Measurements from ENCODE around the gene TXNL4A. TPM values are rescaled to one million over a fixed set of nuclear protein-coding genes. Genes with fewer than 3 reads are reported as not detected.

Gene TXNL4A
- polyA plus RNA-seq, 6 donors from 2014 or later = 192 to 253 (median 220) TPM

- Mint-ChIP-seq H3K4me1 (peaks cover 31 to 54% (median 33%) of the 10 kb centered on the region in 3 donors), H3K36me3 (peaks cover 43 to 47% of the 10 kb centered on the region in 2 donors), H3K27ac (peak overlapping the region in 1 of 6 donors; percentile 78), H3K4me3 (peak overlapping the region in 1 of 8 donors; percentile 59), H3K9me3 (peaks cover 0 to 19% (median 6%) of the 10 kb centered on the region in 7 donors), H3K27me3 (no peaks in the 10 kb centered on the region)
- DNase-seq (no peak), ATAC-seq (ENCODE audit: low read depth in 2 of 2) (no peak)
Observed at GRCh38 chr18:79940126-79940813, 48.1 kb downstream of the TXNL4A start.

- DNase-seq (no peak), ATAC-seq (ENCODE audit: low read depth in 2 of 2) (no peak)
- Mint-ChIP-seq H3K4me3 (no peak overlapping the region), H3K27me3 (no peaks in the 10 kb centered on the region), H3K9me3 (peaks cover 3 to 24% (median 7%) of the 10 kb centered on the region in 7 donors), H3K27ac (peak overlapping the region in 1 of 6 donors; percentile 78), H3K36me3 (peaks cover 45 to 58% of the 10 kb centered on the region in 2 donors), H3K4me1 (peaks cover 24 to 42% (median 27%) of the 10 kb centered on the region in 3 donors)
Observed at GRCh38 chr18:79939096-79939495, 49.3 kb downstream of the TXNL4A start.

DNA sequence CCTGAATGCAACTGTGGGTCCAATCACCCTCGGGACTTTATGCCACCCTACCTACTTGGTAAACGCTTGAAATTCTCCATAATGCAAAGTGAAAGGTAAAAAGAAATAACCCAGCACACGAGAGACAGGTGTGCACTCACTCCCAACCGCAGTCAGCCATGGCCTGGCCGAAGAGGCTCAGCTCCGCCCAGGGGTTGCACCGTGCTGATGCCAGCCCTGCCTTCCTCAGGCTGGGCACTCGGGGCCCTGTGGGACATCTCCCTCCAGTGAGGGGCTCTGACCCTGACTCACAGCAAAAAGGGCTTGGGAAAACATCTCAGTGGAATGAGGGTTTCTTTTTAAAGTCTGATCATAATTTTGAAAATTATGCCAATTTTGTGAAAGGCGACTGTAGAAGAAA, 50.2 kb downstream of the TXNL4A start:
- H3K27ac Mint-ChIP-seq = peak overlapping the region in 1 of 6 donors; percentile 41
- DNase-seq (no peak), ATAC-seq (ENCODE audit: low read depth in 2 of 2) (no peak)
- H3K4me1 Mint-ChIP-seq = peaks cover 24 to 40% (median 32%) of the 10 kb centered on the region in 3 donors
- peaks cover 54 to 67% of the 10 kb centered on the region in 2 donors for H3K36me3 Mint-ChIP-seq
- peaks cover 8 to 33% (median 15%) of the 10 kb centered on the region in 7 donors for H3K9me3 Mint-ChIP-seq
- H3K4me3 Mint-ChIP-seq = peak overlapping the region in 1 of 8 donors; percentile 20
- no peaks in the 10 kb centered on the region for H3K27me3 Mint-ChIP-seq

- H3K4me3 Mint-ChIP-seq = no peak overlapping the region
- no peak overlapping the region for H3K27ac Mint-ChIP-seq
- peaks cover 12 to 42% (median 22%) of the 10 kb centered on the region in 7 donors for H3K9me3 Mint-ChIP-seq
- no peaks in the 10 kb centered on the region for H3K27me3 Mint-ChIP-seq
- ATAC-seq (ENCODE audit: low read depth in 2 of 2) (no peak), DNase-seq (no peak)
- peaks cover 60 to 74% of the 10 kb centered on the region in 2 donors for H3K36me3 Mint-ChIP-seq
- H3K4me1 Mint-ChIP-seq = peaks cover 24 to 38% (median 29%) of the 10 kb centered on the region in 3 donors
Observed at GRCh38 chr18:79937103-79937860, 51.1 kb downstream of the TXNL4A start.

DNA sequence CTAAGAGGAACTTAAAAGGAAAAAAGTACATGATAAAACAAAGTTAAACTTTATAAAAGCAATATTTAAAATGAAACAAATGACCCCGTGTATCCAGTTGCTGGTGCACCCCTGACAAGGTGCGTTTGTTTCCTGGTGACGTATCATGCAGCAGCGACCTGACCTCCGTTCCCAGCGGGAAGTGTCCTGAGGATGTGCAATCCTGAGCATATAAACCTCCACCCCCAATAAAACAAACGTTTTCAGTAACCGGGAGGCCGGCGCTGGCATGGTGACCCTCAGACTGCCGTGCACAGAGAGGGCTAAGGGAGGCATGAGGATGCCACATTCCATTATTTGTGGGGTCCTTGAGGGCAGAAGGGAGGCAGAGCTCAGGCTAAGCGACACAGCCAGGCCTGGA, 51.7 kb downstream of the TXNL4A start:
- H3K4me3 Mint-ChIP-seq = peak overlapping the region in 1 of 8 donors; percentile 2
- H3K27me3 Mint-ChIP-seq = no peaks in the 10 kb centered on the region
- peaks cover 60 to 75% of the 10 kb centered on the region in 2 donors for H3K36me3 Mint-ChIP-seq
- H3K4me1 Mint-ChIP-seq = peaks cover 20 to 33% (median 29%) of the 10 kb centered on the region in 3 donors
- ATAC-seq (ENCODE audit: low read depth in 2 of 2) = no peak
- H3K27ac Mint-ChIP-seq = no peak overlapping the region
- peaks cover 15 to 47% (median 25%) of the 10 kb centered on the region in 7 donors for H3K9me3 Mint-ChIP-seq
- no peak for DNase-seq

- Mint-ChIP-seq H3K9me3 (peaks cover 15 to 53% (median 32%) of the 10 kb centered on the region in 7 donors), H3K27me3 (no peaks in the 10 kb centered on the region), H3K4me1 (peaks cover 23 to 33% (median 29%) of the 10 kb centered on the region in 3 donors), H3K27ac (no peak overlapping the region), H3K4me3 (no peak overlapping the region), H3K36me3 (peaks cover 67 to 82% of the 10 kb centered on the region in 2 donors)
- no peak for DNase-seq
- no peak for ATAC-seq (ENCODE audit: low read depth in 2 of 2)
Observed at GRCh38 chr18:79935925-79936324, 52.4 kb downstream of the TXNL4A start.

- Mint-ChIP-seq H3K4me3 (peak overlapping the region in 1 of 8 donors; percentile 21), H3K9me3 (peaks cover 15 to 56% (median 33%) of the 10 kb centered on the region in 7 donors), H3K27ac (peak overlapping the region in 1 of 6 donors; percentile 32)
Observed at GRCh38 chr18:79935499-79935898, 52.9 kb downstream of the TXNL4A start.

DNA sequence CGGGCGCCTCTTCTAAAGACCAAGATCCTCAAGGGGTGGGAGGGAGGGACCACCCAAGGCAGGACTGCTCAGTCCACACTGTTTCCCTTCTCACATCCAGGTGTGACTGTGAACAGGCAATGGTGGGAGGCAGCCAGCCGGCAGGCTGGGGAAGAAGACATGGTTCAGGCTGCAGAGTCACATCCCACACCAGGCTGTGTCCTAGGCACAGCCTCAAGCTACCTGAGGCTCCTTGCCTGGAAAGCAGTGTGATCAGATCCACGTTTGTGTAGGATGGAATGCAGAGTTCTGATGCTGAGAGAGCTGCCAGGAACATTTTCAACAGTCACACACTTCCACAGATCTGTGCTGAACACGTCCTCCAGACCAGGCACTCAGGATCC, 53.3 kb downstream of the TXNL4A start:
- no peaks in the 10 kb centered on the region for H3K27me3 Mint-ChIP-seq
- H3K27ac Mint-ChIP-seq = peak overlapping the region in 2 of 6 donors; percentile 32 to 34
- H3K4me3 Mint-ChIP-seq = no peak overlapping the region
- H3K4me1 Mint-ChIP-seq = peaks cover 22 to 33% (median 29%) of the 10 kb centered on the region in 3 donors
- no peak for DNase-seq
- peaks cover 67 to 82% of the 10 kb centered on the region in 2 donors for H3K36me3 Mint-ChIP-seq
- ATAC-seq (ENCODE audit: low read depth in 2 of 2) = no peak
- peaks cover 15 to 61% (median 36%) of the 10 kb centered on the region in 7 donors for H3K9me3 Mint-ChIP-seq

More at GRCh38 chr18:79935499-79935898, 52.9 kb downstream of the TXNL4A start:
- ATAC-seq (ENCODE audit: low read depth in 2 of 2) (no peak), DNase-seq (no peak)
- Mint-ChIP-seq H3K36me3 (peaks cover 68 to 82% of the 10 kb centered on the region in 2 donors), H3K4me1 (peaks cover 23 to 33% (median 29%) of the 10 kb centered on the region in 3 donors), H3K27me3 (no peaks in the 10 kb centered on the region)

DNA sequence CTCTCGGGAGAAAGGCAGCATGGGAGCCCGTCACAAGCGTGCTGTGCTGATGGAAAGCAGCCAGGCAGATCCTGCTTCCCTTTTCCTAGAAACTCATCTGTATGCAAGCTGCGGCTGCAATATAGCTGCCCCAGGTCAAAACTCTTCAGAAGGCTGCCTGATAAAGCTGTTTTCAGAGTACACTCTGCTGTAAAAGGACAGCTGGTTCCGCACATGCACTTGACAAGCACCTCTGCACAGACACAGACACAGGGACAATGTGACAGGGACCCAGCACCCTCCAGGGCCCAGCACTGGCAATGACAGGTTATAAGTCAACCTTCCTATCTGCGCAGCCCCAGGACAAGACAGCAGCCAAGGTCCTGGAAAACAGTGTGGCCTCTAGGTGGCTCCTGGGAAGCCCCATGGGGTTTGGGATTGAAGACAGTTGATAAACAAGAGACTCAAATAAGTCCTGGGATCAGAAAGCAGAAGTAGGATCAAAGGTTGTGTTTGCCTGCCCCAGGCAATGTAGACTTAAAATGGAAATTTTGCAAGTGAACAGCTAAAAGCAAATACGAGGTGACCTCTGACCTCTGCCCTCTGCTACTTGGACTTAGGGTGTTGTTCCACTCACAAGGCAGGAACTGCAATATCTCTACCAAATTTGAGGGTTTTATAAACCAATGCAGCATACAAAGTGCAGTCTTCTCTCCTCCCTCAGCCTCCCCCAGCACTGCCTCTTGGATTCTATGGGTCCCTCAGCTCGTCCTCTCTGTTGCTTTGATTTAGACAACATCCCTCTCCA, 53.9 kb downstream of the TXNL4A start:
- H3K9me3 Mint-ChIP-seq = peaks cover 19 to 66% (median 41%) of the 10 kb centered on the region in 7 donors

GRCh38 chr18:79933765-79934164, 54.6 kb downstream of the TXNL4A start:
- peak overlapping the region in 1 of 6 donors; percentile 11 for H3K27ac Mint-ChIP-seq

More for the DNA sequence above, 53.9 kb downstream of the TXNL4A start:
- no peak overlapping the region for H3K4me3 Mint-ChIP-seq
- H3K27me3 Mint-ChIP-seq = no peaks in the 10 kb centered on the region
- DNase-seq (no peak), ATAC-seq (ENCODE audit: low read depth in 2 of 2) (no peak)
- peaks cover 67 to 82% of the 10 kb centered on the region in 2 donors for H3K36me3 Mint-ChIP-seq
- H3K4me1 Mint-ChIP-seq = peaks cover 18 to 29% (median 29%) of the 10 kb centered on the region in 3 donors
- peak overlapping the region in 1 of 6 donors; percentile 34 for H3K27ac Mint-ChIP-seq

GRCh38 chr18:79932907-79933306, 55.5 kb downstream of the TXNL4A start:
- Mint-ChIP-seq H3K4me1 (peaks cover 20 to 35% (median 24%) of the 10 kb centered on the region in 3 donors), H3K4me3 (peak overlapping the region in 2 of 8 donors; percentile 11 to 18), H3K27ac (no peak overlapping the region), H3K36me3 (peaks cover 74 to 79% of the 10 kb centered on the region in 2 donors), H3K9me3 (peaks cover 27 to 75% (median 47%) of the 10 kb centered on the region in 7 donors), H3K27me3 (no peaks in the 10 kb centered on the region)
- DNase-seq (no peak), ATAC-seq (ENCODE audit: low read depth in 2 of 2) (no peak)

More at GRCh38 chr18:79933765-79934164, 54.6 kb downstream of the TXNL4A start:
- DNase-seq = no peak
- H3K27me3 Mint-ChIP-seq = no peaks in the 10 kb centered on the region
- peaks cover 24 to 74% (median 47%) of the 10 kb centered on the region in 7 donors for H3K9me3 Mint-ChIP-seq
- H3K4me1 Mint-ChIP-seq = peaks cover 19 to 34% (median 22%) of the 10 kb centered on the region in 3 donors
- H3K36me3 Mint-ChIP-seq = peaks cover 75 to 82% of the 10 kb centered on the region in 2 donors
- no peak for ATAC-seq (ENCODE audit: low read depth in 2 of 2)
- H3K4me3 Mint-ChIP-seq = no peak overlapping the region

GRCh38 chr18:79931475-79931874, 56.9 kb downstream of the TXNL4A start:
- peaks cover 27 to 68% (median 47%) of the 10 kb centered on the region in 7 donors for H3K9me3 Mint-ChIP-seq
- H3K27ac Mint-ChIP-seq = no peak overlapping the region
- peaks cover 66 to 67% of the 10 kb centered on the region in 2 donors for H3K36me3 Mint-ChIP-seq
- ATAC-seq (ENCODE audit: low read depth in 2 of 2) (no peak), DNase-seq (no peak)
- H3K4me1 Mint-ChIP-seq = peaks cover 15 to 27% (median 22%) of the 10 kb centered on the region in 3 donors
- no peaks in the 10 kb centered on the region for H3K27me3 Mint-ChIP-seq
- H3K4me3 Mint-ChIP-seq = no peak overlapping the region
